WTC11 (cell line): Measurements from ENCODE around the gene HHIPL2.

Source experiments
- ELF4 ChIP-seq: sonication (generic); formaldehyde crosslinking; IDR thresholded peaks from 2 replicates; pipeline ENCODE4 v1.8.1; 2022; ENCODE audit warnings: low read depth, mild to moderate bottlenecking, moderate library complexity, missing genetic modification reagents
- ETV6 ChIP-seq: sonication (generic); formaldehyde crosslinking; IDR thresholded peaks from 2 replicates; pipeline ENCODE4 v1.8.1; 2022; ENCODE audit warnings: mild to moderate bottlenecking, missing genetic modification reagents
- TF ChIP-seq, protein P1 (sequence below): sonication (generic); formaldehyde crosslinking; IDR thresholded peaks from 2 replicates; pipeline ENCODE4 v1.8.1; 2023; ENCODE audit warnings: mild to moderate bottlenecking, missing genetic modification reagents
- TF ChIP-seq, protein P2 (sequence below): fragments of 200-600 bp; IDR thresholded peaks from 2 replicates; pipeline ENCODE4 v1.8.0; 2022; ENCODE audit warnings: antibody characterized with exemption

- TF ChIP-seq, protein P1, sequence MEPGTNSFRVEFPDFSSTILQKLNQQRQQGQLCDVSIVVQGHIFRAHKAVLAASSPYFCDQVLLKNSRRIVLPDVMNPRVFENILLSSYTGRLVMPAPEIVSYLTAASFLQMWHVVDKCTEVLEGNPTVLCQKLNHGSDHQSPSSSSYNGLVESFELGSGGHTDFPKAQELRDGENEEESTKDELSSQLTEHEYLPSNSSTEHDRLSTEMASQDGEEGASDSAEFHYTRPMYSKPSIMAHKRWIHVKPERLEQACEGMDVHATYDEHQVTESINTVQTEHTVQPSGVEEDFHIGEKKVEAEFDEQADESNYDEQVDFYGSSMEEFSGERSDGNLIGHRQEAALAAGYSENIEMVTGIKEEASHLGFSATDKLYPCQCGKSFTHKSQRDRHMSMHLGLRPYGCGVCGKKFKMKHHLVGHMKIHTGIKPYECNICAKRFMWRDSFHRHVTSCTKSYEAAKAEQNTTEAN (CRISPR knock-in tag), result no peak
- TF ChIP-seq ETV6 (CRISPR knock-in tag), result no peak
- no peak for TF ChIP-seq ELF4 (CRISPR knock-in tag)
- TF ChIP-seq, protein P2, sequence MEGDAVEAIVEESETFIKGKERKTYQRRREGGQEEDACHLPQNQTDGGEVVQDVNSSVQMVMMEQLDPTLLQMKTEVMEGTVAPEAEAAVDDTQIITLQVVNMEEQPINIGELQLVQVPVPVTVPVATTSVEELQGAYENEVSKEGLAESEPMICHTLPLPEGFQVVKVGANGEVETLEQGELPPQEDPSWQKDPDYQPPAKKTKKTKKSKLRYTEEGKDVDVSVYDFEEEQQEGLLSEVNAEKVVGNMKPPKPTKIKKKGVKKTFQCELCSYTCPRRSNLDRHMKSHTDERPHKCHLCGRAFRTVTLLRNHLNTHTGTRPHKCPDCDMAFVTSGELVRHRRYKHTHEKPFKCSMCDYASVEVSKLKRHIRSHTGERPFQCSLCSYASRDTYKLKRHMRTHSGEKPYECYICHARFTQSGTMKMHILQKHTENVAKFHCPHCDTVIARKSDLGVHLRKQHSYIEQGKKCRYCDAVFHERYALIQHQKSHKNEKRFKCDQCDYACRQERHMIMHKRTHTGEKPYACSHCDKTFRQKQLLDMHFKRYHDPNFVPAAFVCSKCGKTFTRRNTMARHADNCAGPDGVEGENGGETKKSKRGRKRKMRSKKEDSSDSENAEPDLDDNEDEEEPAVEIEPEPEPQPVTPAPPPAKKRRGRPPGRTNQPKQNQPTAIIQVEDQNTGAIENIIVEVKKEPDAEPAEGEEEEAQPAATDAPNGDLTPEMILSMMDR, result no peak
Measured at GRCh38 chr1:222552882-222553281, 5.0 kb upstream of the HHIPL2 start.
